ENCODE data around the gene LRRC3.

The LRRC3 gene

GRCh38 chr21:44460441-44460755 is 5.1 kb downstream of the LRRC3 start:
- TF ChIP-seq, protein P1, sequence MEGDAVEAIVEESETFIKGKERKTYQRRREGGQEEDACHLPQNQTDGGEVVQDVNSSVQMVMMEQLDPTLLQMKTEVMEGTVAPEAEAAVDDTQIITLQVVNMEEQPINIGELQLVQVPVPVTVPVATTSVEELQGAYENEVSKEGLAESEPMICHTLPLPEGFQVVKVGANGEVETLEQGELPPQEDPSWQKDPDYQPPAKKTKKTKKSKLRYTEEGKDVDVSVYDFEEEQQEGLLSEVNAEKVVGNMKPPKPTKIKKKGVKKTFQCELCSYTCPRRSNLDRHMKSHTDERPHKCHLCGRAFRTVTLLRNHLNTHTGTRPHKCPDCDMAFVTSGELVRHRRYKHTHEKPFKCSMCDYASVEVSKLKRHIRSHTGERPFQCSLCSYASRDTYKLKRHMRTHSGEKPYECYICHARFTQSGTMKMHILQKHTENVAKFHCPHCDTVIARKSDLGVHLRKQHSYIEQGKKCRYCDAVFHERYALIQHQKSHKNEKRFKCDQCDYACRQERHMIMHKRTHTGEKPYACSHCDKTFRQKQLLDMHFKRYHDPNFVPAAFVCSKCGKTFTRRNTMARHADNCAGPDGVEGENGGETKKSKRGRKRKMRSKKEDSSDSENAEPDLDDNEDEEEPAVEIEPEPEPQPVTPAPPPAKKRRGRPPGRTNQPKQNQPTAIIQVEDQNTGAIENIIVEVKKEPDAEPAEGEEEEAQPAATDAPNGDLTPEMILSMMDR (IDR thresholded peaks at IDR 0.05; ENCODE audit: insufficient read depth, low read depth, low read length, missing control alignments) = no peak
- H3K4me3 ChIP-seq (ENCODE audit: low read depth, low read length) = no peak overlapping the region
- no peak for DNase-seq (ENCODE audit: low read depth)

DNA sequence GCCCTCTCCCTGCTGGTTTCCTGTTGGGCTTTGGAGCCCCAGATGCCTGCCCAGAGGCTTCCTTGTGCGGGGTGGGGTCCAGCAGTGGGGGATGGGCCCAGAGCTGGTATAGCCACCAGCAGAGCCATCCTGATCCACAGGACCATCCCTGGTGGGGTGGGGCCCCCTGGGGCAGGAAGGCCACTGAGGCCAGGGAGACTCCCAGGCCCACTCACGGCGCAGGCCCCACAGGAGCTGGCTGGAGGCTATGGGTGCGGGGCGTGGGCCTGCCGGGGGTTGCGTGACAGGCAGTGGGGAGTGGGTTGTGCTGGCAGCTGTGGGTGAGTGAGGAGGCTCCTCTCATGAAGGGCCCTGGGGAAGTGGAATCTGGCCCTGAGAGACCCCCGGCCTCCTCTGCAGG is 5.7 kb downstream of the LRRC3 start:
- TF ChIP-seq, protein P1 (IDR thresholded peaks at IDR 0.05; ENCODE audit: insufficient read depth, low read depth, low read length, missing control alignments) = no peak
- H3K4me3 ChIP-seq (ENCODE audit: low read depth, low read length) = no peak overlapping the region
- DNase-seq (ENCODE audit: low read depth) = no peak

GRCh38 chr21:44461464-44462001 is 6.2 kb downstream of the LRRC3 start:
- no peak for DNase-seq (ENCODE audit: low read depth)
- TF ChIP-seq, protein P1 (IDR thresholded peaks at IDR 0.05; ENCODE audit: insufficient read depth, low read depth, low read length, missing control alignments) = no peak
- no peak overlapping the region for H3K4me3 ChIP-seq (ENCODE audit: low read depth, low read length)

DNA sequence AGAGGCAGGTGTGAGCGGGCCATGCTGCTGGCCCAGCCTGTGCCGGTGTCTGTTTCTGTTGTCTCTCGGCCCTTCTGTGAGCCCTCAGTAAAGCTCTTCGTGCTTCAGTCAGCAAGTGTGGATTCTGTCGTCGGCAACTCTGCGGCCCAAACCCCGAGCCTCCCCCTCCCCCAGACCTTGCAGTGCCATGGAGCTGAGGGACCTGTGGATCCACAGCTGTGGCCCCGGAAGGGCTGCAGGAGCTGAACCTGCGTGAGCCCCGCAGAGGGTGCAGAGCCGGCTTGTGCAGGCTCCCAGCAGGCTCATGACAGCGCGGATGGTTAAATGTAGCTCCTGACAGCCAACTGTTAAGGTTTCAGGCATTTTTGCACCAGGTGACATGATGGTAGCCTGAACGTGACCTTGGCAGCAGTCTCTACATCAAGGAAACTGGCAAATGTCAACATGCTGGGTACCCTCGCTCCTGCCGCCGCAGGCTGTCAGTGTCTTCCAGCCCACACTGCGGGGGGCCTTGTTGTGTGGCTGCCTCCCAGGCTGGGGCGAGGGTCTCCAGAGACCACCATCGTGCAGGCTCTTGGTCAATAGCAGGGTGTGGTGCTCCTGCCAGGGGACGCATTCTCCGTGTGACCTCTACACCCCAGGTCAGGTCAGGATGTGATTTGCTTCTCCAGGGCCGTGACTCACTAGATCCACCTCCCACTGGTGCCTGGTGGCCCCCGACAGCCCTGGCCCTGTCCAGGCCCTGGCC is 7.0 kb downstream of the LRRC3 start:
- TF ChIP-seq, protein P1 (IDR thresholded peaks at IDR 0.05; ENCODE audit: insufficient read depth, low read depth, low read length, missing control alignments) = no peak
- no peak overlapping the region for H3K4me3 ChIP-seq (ENCODE audit: low read depth, low read length)
- DNase-seq (ENCODE audit: low read depth) = no peak

DNA sequence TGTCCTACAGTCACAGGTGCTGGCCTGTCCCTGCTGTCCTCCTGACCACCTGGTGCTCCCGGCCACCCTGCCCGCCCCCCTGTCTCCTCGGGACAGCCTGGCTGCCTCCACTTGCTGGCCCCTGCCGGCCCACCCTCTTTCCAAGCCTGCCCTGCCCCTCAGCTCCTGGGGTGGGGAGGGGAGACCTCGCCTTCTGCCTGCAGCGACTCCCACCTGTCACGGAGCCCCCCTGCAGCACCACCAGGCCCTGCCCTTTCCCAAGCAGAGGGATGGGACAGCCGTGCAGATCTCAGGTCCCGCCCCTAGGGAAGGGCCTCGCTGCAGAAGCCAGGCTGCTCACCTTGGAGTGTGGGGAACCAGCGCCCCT is 7.5 kb downstream of the LRRC3 start:
- TF ChIP-seq, protein P1 (IDR thresholded peaks at IDR 0.05; ENCODE audit: insufficient read depth, low read depth, low read length, missing control alignments) = no peak
- DNase-seq (ENCODE audit: low read depth) = no peak
- no peak overlapping the region for H3K4me3 ChIP-seq (ENCODE audit: low read depth, low read length)

- no peak for DNase-seq (ENCODE audit: low read depth)
- H3K4me3 ChIP-seq (ENCODE audit: low read depth, low read length) = no peak overlapping the region
- TF ChIP-seq, protein P1 (IDR thresholded peaks at IDR 0.05; ENCODE audit: insufficient read depth, low read depth, low read length, missing control alignments) = no peak
Observed at GRCh38 chr21:44463724-44464123, 8.4 kb downstream of the LRRC3 start.

DNA sequence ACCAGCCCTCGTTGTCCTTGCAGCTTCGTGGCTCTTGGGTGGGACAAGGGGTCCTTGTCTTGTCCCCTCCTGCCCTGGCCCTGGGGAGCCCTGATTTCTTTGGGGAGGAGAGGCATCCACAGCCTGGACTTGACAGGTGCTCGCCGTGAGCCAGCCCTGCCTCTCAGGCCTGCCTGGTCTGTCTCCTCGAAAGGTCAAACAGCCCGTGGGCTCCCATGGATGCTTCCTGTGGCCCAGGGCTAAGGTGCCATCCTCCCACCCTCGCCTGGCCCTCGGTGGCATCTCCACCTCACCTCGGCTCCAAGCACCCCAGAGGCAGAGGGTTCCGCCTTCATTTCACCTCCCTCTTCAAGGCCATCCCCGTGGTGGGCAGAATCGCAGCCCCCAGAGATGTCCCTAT is 9.0 kb downstream of the LRRC3 start:
- H3K4me3 ChIP-seq (ENCODE audit: low read depth, low read length) = no peak overlapping the region
- TF ChIP-seq, protein P1 (IDR thresholded peaks at IDR 0.05; ENCODE audit: insufficient read depth, low read depth, low read length, missing control alignments) = no peak
- DNase-seq (ENCODE audit: low read depth) = no peak
